Astrocyte (in vitro differentiated cells and primary cell): Measurements from ENCODE around the gene ARHGAP24. TPM values are rescaled to one million over a fixed set of nuclear protein-coding genes. Genes with fewer than 3 reads are reported as not detected.

Experiments
- DNase-seq: peaks from one replicate; pipeline ENCODE4 v3.0.0-alpha.2; 2010; ENCODE audit warnings: low read depth
- FAIRE-seq: peaks from 2 replicates; lab custom pipeline; 2011; peaks lifted over from hg19 to GRCh38; lab: Jason Lieb, UNC
- H2AFZ ChIP-seq: 2 replicates; pipeline ENCODE4 v1.6.0; 2012; ENCODE audit warnings: low read depth, low read length, inconsistent platforms
- H3K27ac ChIP-seq: 2 replicates; pipeline ENCODE4 v1.5.1; 2011; ENCODE audit warnings: low read depth, low read length, inconsistent platforms
- H3K27me3 ChIP-seq: 2 replicates; pipeline ENCODE4 v1.6.0; 2011; ENCODE audit warnings: low read length, inconsistent platforms; ENCODE audit not compliant: insufficient read depth
- H3K36me3 ChIP-seq: 2 replicates; pipeline ENCODE4 v1.5.1; 2011; ENCODE audit warnings: low read length, inconsistent platforms; ENCODE audit not compliant: insufficient read depth
- H3K4me1 ChIP-seq: 2 replicates; pipeline ENCODE4 v1.5.1; 2011; ENCODE audit warnings: low read length, inconsistent platforms; ENCODE audit not compliant: insufficient read depth
- H3K4me2 ChIP-seq: 2 replicates; pipeline ENCODE4 v1.6.0; 2012; ENCODE audit warnings: low read length, inconsistent platforms
- H3K4me3 ChIP-seq: 2 replicates; pipeline ENCODE4 v1.5.1; 2011; ENCODE audit warnings: low read depth, mild to moderate bottlenecking, low read length, inconsistent platforms; ENCODE audit not compliant: insufficient read depth
- H3K79me2 ChIP-seq: 2 replicates; pipeline ENCODE4 v1.6.0; 2012; ENCODE audit warnings: mild to moderate bottlenecking, low read length, inconsistent platforms; ENCODE audit not compliant: insufficient read depth
- H3K9ac ChIP-seq: 2 replicates; pipeline ENCODE4 v1.6.0; 2012; ENCODE audit warnings: mild to moderate bottlenecking, low read length, inconsistent platforms
- H3K9me3 ChIP-seq: 2 replicates; pipeline ENCODE4 v1.5.1; 2012; ENCODE audit warnings: low read depth, mild to moderate bottlenecking, low read length, inconsistent platforms; ENCODE audit not compliant: insufficient read depth
- H4K20me1 ChIP-seq: 2 replicates; pipeline ENCODE4 v1.6.0; 2012; ENCODE audit warnings: low read length, inconsistent platforms; ENCODE audit not compliant: insufficient read depth
- H3K27ac Mint-ChIP-seq: one replicate; pipeline ENCODE4 v1.8.0; 2021; ENCODE audit warnings: mild to moderate bottlenecking, mixed read lengths; ENCODE audit not compliant: unreplicated experiment
- H3K27me3 Mint-ChIP-seq: one replicate; pipeline ENCODE4 v1.8.0; 2021; ENCODE audit warnings: low read depth, mixed read lengths; ENCODE audit not compliant: unreplicated experiment
- H3K36me3 Mint-ChIP-seq: one replicate; pipeline ENCODE4 v1.8.0; 2021; ENCODE audit warnings: low read depth, mixed read lengths; ENCODE audit not compliant: unreplicated experiment
- H3K4me1 Mint-ChIP-seq: one replicate; pipeline ENCODE4 v1.8.0; 2021; ENCODE audit warnings: low read depth, mixed read lengths; ENCODE audit not compliant: unreplicated experiment
- H3K4me3 Mint-ChIP-seq: one replicate; pipeline ENCODE4 v1.8.0; 2021; ENCODE audit warnings: mild to moderate bottlenecking, moderate library complexity, mixed read lengths; ENCODE audit not compliant: unreplicated experiment
- H3K9me3 Mint-ChIP-seq: one replicate; pipeline ENCODE4 v1.8.0; 2021; ENCODE audit warnings: mild to moderate bottlenecking, mixed read lengths; ENCODE audit not compliant: unreplicated experiment
- EZH2 ChIP-seq: IDR thresholded peaks from 2 replicates; pipeline ENCODE4 v1.6.1; 2012; ENCODE audit warnings: mild to moderate bottlenecking, low read length, inconsistent platforms; ENCODE audit not compliant: insufficient read depth
- total RNA-seq: library from RNA; stranded (reverse); gene quantifications from 2 replicates; pipeline ENCODE4 v1.2.1, GENCODE V29; 2021
- TF ChIP-seq, protein P1 (sequence below): IDR thresholded peaks from 2 replicates; pipeline ENCODE4 v1.5.1; 2011; ENCODE audit warnings: low read depth, mild to moderate bottlenecking, inconsistent platforms, low read length, moderate library complexity; ENCODE audit not compliant: insufficient read depth

The ARHGAP24 gene
- total RNA-seq, 1 donor from 2014 or later, result 2.1 TPM

DNA sequence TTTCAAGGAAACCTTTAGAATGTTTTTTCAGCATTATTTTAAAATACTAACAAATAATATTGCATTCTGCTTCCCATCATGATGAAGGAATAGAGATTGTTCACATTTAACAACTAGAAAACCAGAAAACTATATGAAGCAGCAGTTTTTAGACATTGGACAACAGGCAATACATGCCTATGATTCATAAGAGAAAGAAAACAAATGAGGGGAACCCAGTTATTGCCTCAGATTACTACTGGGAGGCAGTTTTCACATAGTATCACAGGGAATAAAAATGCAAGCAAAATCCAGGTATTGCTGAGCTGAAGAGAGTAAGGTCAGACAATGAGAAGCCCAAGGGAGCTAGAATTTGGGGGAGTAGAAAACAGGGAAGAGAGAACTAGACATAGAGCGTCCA is 511.3 kb downstream of the ARHGAP24 start:
- H3K4me3 ChIP-seq, result no peak overlapping the region
- no peaks in the 10 kb centered on the region for H3K9me3 ChIP-seq
- no peak overlapping the region for H3K9ac ChIP-seq
- H3K27ac ChIP-seq, result no peak overlapping the region
- no peak overlapping the region for H2AFZ ChIP-seq
- no peaks in the 10 kb centered on the region for H3K36me3 ChIP-seq
- Mint-ChIP-seq H3K27me3 (no peaks in the 10 kb centered on the region), H3K4me1 (no peaks in the 10 kb centered on the region), H3K4me3 (no peak overlapping the region), H3K9me3 (no peaks in the 10 kb centered on the region), H3K36me3 (no peaks in the 10 kb centered on the region), H3K27ac (no peak overlapping the region)
- DNase-seq (no peak), FAIRE-seq (no peak)
- no peaks in the 10 kb centered on the region for H3K27me3 ChIP-seq
- no peak for TF ChIP-seq EZH2
- TF ChIP-seq, protein P1, sequence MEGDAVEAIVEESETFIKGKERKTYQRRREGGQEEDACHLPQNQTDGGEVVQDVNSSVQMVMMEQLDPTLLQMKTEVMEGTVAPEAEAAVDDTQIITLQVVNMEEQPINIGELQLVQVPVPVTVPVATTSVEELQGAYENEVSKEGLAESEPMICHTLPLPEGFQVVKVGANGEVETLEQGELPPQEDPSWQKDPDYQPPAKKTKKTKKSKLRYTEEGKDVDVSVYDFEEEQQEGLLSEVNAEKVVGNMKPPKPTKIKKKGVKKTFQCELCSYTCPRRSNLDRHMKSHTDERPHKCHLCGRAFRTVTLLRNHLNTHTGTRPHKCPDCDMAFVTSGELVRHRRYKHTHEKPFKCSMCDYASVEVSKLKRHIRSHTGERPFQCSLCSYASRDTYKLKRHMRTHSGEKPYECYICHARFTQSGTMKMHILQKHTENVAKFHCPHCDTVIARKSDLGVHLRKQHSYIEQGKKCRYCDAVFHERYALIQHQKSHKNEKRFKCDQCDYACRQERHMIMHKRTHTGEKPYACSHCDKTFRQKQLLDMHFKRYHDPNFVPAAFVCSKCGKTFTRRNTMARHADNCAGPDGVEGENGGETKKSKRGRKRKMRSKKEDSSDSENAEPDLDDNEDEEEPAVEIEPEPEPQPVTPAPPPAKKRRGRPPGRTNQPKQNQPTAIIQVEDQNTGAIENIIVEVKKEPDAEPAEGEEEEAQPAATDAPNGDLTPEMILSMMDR, result no peak
- H3K4me2 ChIP-seq, result no peak overlapping the region
- no peaks in the 10 kb centered on the region for H4K20me1 ChIP-seq
- H3K4me1 ChIP-seq, result no peaks in the 10 kb centered on the region
- H3K79me2 ChIP-seq, result no peaks in the 10 kb centered on the region

DNA sequence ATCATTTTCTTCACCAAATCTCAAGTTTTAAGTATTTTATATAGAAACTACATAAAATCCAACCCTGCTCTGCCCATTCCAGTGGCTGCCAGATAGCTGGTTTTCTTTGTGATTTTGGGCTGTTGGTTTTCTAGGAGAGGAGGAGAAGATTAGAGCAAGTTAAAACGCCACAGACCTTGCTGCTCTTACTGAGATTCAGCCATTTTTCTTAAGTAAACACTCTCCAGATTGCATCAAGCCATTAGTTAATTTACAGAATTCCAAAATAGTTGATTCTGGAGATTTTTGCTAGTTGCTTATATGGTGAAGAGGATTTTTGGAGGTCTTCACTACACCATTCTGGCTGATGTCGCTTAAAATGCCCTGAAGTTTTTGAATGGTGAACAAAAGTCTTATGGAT is 518.7 kb downstream of the ARHGAP24 start:
- Mint-ChIP-seq H3K4me3 (no peak overlapping the region), H3K9me3 (no peaks in the 10 kb centered on the region), H3K36me3 (no peaks in the 10 kb centered on the region), H3K27me3 (no peaks in the 10 kb centered on the region), H3K4me1 (no peaks in the 10 kb centered on the region), H3K27ac (no peak overlapping the region)
- no peaks in the 10 kb centered on the region for H4K20me1 ChIP-seq
- H2AFZ ChIP-seq, result no peak overlapping the region
- H3K4me3 ChIP-seq, result no peak overlapping the region
- no peaks in the 10 kb centered on the region for H3K9me3 ChIP-seq
- no peak for TF ChIP-seq EZH2
- TF ChIP-seq, protein P1, result no peak
- H3K79me2 ChIP-seq, result no peaks in the 10 kb centered on the region
- H3K9ac ChIP-seq, result no peak overlapping the region
- H3K36me3 ChIP-seq, result no peaks in the 10 kb centered on the region
- DNase-seq (no peak), FAIRE-seq (no peak)
- H3K27me3 ChIP-seq, result no peaks in the 10 kb centered on the region
- no peaks in the 10 kb centered on the region for H3K4me1 ChIP-seq
- no peak overlapping the region for H3K27ac ChIP-seq
- H3K4me2 ChIP-seq, result no peak overlapping the region

DNA sequence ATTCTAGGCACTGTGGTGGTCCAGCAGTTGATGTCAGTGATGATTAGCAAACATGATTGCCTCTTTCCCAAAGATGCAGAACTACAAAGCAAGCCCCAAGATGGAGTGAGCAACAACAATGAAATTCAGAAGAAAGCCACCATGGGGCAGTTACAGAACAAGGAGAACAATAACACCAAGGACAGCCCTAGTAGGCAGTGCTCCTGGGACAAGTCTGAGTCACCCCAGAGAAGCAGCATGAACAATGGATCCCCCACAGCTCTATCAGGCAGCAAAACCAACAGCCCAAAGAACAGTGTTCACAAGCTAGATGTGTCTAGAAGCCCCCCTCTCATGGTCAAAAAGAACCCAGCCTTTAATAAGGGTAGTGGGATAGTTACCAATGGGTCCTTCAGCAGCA is 519.6 kb downstream of the ARHGAP24 start:
- Mint-ChIP-seq H3K4me1 (no peaks in the 10 kb centered on the region), H3K36me3 (no peaks in the 10 kb centered on the region), H3K27ac (no peak overlapping the region), H3K27me3 (no peaks in the 10 kb centered on the region), H3K4me3 (no peak overlapping the region), H3K9me3 (no peaks in the 10 kb centered on the region)
- H3K79me2 ChIP-seq, result no peaks in the 10 kb centered on the region
- no peaks in the 10 kb centered on the region for H4K20me1 ChIP-seq
- no peaks in the 10 kb centered on the region for H3K9me3 ChIP-seq
- H3K27me3 ChIP-seq, result no peaks in the 10 kb centered on the region
- H3K4me1 ChIP-seq, result no peaks in the 10 kb centered on the region
- H3K9ac ChIP-seq, result no peak overlapping the region
- no peak overlapping the region for H3K4me2 ChIP-seq
- no peak overlapping the region for H2AFZ ChIP-seq
- H3K36me3 ChIP-seq, result no peaks in the 10 kb centered on the region
- no peak overlapping the region for H3K4me3 ChIP-seq
- DNase-seq, result no peak
- TF ChIP-seq, protein P1, result no peak
- no peak for TF ChIP-seq EZH2
- no peak for FAIRE-seq
- no peak overlapping the region for H3K27ac ChIP-seq
